ENCODE results near the gene AGFG2.
"Not testable (repeated sequence)": the region's sequence is repeated elsewhere in the genome, so short reads cannot be mapped to it uniquely, and the experiment has no call there.

The AGFG2 gene

DNA sequence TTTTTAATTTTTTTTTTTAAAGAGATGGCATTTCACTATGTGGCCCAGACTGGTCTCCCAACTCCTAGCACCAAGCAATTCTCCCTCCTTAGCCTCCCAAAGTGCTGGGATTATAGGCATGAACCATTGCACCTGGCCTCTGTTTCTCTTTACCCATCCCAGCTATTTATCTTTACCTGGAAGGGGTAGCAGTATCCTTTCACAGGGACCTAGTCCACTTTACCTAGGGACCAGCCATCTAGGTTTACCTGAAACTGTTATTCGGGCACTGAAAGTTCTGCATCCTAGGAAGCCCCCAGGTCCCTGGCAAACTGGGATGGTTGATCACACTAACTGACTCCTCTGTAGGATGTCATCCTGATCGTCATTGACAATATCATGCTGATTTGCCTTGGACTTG lies 21.7 kb upstream of the AGFG2 start:
- no peak for DNase-seq (ENCODE audit: low read depth, low spot score)
- TF ChIP-seq, protein P1, sequence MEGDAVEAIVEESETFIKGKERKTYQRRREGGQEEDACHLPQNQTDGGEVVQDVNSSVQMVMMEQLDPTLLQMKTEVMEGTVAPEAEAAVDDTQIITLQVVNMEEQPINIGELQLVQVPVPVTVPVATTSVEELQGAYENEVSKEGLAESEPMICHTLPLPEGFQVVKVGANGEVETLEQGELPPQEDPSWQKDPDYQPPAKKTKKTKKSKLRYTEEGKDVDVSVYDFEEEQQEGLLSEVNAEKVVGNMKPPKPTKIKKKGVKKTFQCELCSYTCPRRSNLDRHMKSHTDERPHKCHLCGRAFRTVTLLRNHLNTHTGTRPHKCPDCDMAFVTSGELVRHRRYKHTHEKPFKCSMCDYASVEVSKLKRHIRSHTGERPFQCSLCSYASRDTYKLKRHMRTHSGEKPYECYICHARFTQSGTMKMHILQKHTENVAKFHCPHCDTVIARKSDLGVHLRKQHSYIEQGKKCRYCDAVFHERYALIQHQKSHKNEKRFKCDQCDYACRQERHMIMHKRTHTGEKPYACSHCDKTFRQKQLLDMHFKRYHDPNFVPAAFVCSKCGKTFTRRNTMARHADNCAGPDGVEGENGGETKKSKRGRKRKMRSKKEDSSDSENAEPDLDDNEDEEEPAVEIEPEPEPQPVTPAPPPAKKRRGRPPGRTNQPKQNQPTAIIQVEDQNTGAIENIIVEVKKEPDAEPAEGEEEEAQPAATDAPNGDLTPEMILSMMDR (IDR thresholded peaks at IDR 0.05; ENCODE audit: insufficient read depth, low read length, missing control alignments) = no peak
- POLR2A ChIA-PET = no interaction called here
- no peak overlapping the region for H3K4me3 ChIP-seq (ENCODE audit: low read depth, low read length)
- CTCF ChIA-PET = interaction anchor here (1.4 to 2.1 kb wide), 2 partner anchors 46 to 53 kb away, joined by 3 to 7 read pairs; partner anchors contain the start of gene SPACDR

DNA sequence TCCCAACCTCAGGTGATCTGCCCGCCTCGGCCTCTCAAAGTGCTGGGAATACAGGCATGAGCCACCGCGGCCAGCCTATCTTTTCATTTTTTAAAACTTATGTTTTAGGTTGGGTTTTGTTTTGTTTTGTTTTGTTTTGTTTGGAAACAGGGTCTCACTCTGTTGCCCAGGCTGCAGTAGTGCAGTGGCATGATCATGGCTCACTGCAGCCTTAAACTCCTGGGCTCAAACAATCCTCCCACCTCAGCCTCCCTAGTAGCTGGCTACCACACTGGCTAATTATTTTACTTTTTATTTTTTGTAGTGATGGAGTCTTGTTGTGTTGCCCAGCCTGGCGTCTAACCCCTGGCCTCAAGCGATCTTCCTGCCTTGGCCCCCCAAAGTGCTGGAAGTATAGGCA lies 19.4 kb upstream of the AGFG2 start:
- POLR2A ChIA-PET = no interaction called here
- CTCF ChIA-PET = interaction anchor here (1.0 to 1.1 kb wide), 2 partner anchors 40 to 44 kb away, joined by 3 to 5 read pairs; no protein-coding TSS in a partner anchor
- TF ChIP-seq, protein P1 (IDR thresholded peaks at IDR 0.05; ENCODE audit: insufficient read depth, low read length, missing control alignments) = no peak
- DNase-seq (ENCODE audit: low read depth, low spot score) = no peak
- H3K4me3 ChIP-seq (ENCODE audit: low read depth, low read length) = no peak overlapping the region

DNA sequence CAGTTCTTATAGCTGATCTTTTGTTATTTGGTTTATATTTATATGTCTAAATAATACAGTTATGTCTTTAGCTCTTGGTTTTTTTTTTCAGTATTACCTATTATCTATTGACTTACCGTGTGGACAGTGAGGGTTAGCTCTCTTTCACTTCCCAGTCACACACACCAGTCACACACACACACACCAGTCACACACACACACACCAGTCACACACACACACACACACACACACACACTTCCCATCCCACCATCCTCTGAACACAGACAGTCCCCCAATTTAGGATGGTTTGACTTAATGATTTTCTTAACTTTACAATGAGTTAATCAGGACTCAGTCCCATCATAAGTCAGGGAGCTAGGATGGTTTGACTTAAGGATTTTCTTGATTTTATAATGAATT lies 18.9 kb upstream of the AGFG2 start:
- DNase-seq (ENCODE audit: low read depth, low spot score) = no peak
- POLR2A ChIA-PET = no interaction called here
- no peak overlapping the region for H3K4me3 ChIP-seq (ENCODE audit: low read depth, low read length)
- CTCF ChIA-PET = interaction anchor here (1.0 to 1.2 kb wide), 4 partner anchors 11 to 44 kb away, joined by 3 to 5 read pairs (median 3); no protein-coding TSS in a partner anchor
- TF ChIP-seq, protein P1 (IDR thresholded peaks at IDR 0.05; ENCODE audit: insufficient read depth, low read length, missing control alignments) = no peak

DNA sequence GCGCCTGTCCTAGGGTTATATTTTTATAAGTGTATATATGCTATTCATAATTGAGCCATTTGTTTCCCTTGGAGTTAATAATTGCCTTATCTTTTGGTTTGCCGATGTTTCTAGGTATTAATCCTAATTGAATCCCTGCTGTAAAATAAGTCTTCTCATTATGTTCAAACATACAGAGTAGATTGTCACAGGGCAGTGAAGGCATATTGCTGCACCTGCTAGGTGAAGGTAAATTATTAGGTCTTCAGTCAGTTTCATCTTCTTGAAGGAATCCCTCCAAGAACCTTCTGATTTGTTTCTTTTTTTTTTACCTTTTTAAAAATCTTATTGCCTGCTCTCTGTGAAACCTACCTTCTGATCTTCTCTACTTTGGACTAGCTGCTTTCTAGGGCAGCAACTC lies 17.9 kb upstream of the AGFG2 start:
- CTCF ChIA-PET = interaction anchor here (1.0 to 1.2 kb wide), 2 partner anchors 10 to 39 kb away, joined by 3 read pairs; no protein-coding TSS in a partner anchor
- TF ChIP-seq, protein P1 (IDR thresholded peaks at IDR 0.05; ENCODE audit: insufficient read depth, low read length, missing control alignments) = no peak
- POLR2A ChIA-PET = no interaction called here
- no peak overlapping the region for H3K4me3 ChIP-seq (ENCODE audit: low read depth, low read length)
- DNase-seq (ENCODE audit: low read depth, low spot score) = no peak

DNA sequence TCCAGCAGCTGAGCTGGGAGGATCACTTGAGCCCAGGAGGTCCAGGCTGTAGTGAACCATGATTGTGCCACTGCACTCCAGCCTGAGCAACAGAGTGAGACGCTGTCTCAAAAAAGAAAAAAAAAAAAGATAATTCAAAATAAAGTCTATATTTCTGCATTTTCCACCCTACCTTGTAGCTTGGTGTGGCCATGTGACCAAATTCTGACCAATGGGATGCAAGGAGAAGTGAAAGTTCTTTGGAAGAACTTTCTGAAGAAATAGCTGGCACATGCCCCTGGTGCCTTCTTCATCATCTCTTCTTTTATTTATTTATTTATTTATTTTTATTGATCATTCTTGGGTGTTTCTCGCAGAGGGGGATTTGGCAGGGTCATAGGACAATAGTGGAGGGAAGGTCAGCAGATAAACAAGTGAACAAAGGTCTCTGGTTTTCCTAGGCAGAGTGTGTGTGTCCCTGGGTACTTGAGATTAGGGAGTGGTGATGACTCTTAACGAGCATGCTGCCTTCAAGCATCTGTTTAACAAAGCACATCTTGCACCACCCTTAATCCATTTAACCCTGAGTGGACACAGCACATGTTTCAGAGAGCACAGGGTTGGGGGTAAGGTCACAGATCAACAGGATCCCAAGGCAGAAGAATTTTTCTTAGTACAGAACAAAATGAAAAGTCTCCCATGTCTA lies 17.0 kb upstream of the AGFG2 start:
- H3K4me3 ChIP-seq (ENCODE audit: low read depth, low read length); CTCF ChIA-PET; DNase-seq (ENCODE audit: low read depth, low spot score): not testable (repeated sequence)
- POLR2A ChIA-PET = interaction anchor here (0.6 kb wide), 1 partner anchor 18 kb away, joined by 3 read pairs; no protein-coding TSS in a partner anchor

DNA sequence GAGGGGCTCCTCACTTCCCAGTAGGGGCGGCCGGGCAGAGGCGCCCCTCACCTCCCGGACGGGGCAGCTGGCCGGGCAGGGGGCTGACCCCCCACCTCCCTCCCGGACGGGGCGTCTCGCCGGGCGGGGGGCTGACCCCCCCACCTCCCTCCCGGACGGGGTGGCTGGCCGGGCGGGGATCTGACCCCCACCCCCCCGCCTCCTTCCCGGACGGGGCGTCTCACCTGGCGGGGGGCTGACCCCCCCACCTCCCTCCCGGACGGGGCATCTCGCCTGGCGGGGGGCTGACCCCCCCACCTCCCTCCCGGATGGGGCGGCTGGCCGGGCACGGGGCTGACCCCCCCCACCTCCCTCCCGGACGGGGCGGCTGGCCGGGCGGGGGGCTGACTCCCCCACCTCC lies 15.8 kb upstream of the AGFG2 start:
- CTCF ChIA-PET; H3K4me3 ChIP-seq (ENCODE audit: low read depth, low read length); POLR2A ChIA-PET; DNase-seq (ENCODE audit: low read depth, low spot score): not testable (repeated sequence)

DNA sequence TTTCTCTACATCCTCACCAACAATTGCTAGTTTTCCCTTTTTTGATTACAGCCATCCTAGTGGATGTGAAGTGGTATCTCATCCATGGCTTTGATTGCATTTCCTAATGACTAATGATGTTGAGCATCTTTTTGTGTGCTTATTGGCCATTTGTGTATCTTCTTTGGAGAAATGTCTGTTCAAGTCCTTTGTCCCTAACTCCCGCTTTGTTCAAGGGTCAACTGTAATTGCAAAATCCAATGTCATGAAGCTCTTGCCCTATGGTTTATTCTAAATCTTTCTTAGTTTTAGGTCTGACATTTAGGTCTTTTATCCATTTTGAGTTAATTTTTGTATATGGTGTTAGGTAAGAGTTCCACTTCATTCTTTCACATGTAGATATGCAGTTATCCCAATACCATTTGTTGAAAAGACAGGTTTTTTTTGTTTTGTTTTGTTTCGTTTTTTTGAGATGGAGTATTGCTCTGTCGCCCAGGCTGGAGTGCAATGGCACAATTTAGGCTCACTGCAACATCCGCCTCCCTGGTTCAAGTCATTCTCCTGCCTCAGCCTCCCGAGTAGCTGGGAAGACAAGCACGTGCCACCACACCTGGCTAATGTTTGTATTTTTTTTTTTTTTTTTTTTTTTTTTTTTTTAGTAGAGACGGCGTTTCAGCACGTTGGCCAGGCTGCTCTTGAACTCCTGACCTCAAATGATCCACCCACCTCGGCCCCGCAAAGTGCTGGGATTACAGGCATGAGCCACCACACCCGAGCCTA lies 10.7 kb upstream of the AGFG2 start:
- POLR2A ChIA-PET = interaction anchor here (1.0 kb wide), 1 partner anchor 58 kb away, joined by 4 read pairs; the partner anchor contains the start of genes FBXO24 and LRCH4

More for the DNA sequence above, 10.7 kb upstream of the AGFG2 start:
- CTCF ChIA-PET = interaction anchor here (1.6 to 2.1 kb wide), 2 partner anchors 31 to 45 kb away, joined by 6 to 7 read pairs; partner anchors contain the start of gene NYAP1
- DNase-seq (ENCODE audit: low read depth, low spot score); H3K4me3 ChIP-seq (ENCODE audit: low read depth, low read length): not testable (repeated sequence)
